Measurements from ENCODE around the gene PPP1R9B.

PPP1R9B gene

GRCh38 chr17:50153650-50154575, 3.4 kb upstream of the PPP1R9B start:
- no peak for DNase-seq

GRCh38 chr17:50152736-50153135, 2.3 kb upstream of the PPP1R9B start:
- DNase-seq, result no peak

GRCh38 chr17:50151937-50152547, 1.6 kb upstream of the PPP1R9B start:
- DNase-seq, result peak; percentile 73

- peak; percentile 94 for DNase-seq
Measured at GRCh38 chr17:50151041-50151936, 812 bp upstream of the PPP1R9B start.

- peak; percentile 50 for DNase-seq
Measured at GRCh38 chr17:50149417-50150353, 792 bp downstream of the PPP1R9B start.

GRCh38 chr17:50149091-50149416, 1.4 kb downstream of the PPP1R9B start:
- DNase-seq, result no peak

- DNase-seq, result peak; percentile 75
Measured at GRCh38 chr17:50148226-50149090, 2.0 kb downstream of the PPP1R9B start.

GRCh38 chr17:50147841-50148225, 2.6 kb downstream of the PPP1R9B start:
- DNase-seq, result peak; percentile 29

- no peak for DNase-seq
Measured at GRCh38 chr17:50146927-50147665, 3.4 kb downstream of the PPP1R9B start.

- DNase-seq, result no peak
Measured at GRCh38 chr17:50146230-50146926, 4.1 kb downstream of the PPP1R9B start.

GRCh38 chr17:50145532-50146229, 4.8 kb downstream of the PPP1R9B start:
- DNase-seq, result no peak

GRCh38 chr17:50144845-50145531, 5.5 kb downstream of the PPP1R9B start:
- DNase-seq, result no peak

GRCh38 chr17:50144355-50144754, 6.1 kb downstream of the PPP1R9B start:
- no peak for DNase-seq

GRCh38 chr17:50143461-50144176, 6.9 kb downstream of the PPP1R9B start:
- no peak for DNase-seq

GRCh38 chr17:50141745-50142110, 8.7 kb downstream of the PPP1R9B start:
- DNase-seq, result no peak

- DNase-seq, result no peak
Measured at GRCh38 chr17:50141026-50141744, 9.3 kb downstream of the PPP1R9B start.

All from activated CD4-positive, alpha-beta T cell treated with anti-CD3 and anti-CD28 coated beads, Interleukin-2, amount 50 U/mL, for 16 hours (primary cell).